ENCODE data around the gene OXCT1.

Gene OXCT1

DNA sequence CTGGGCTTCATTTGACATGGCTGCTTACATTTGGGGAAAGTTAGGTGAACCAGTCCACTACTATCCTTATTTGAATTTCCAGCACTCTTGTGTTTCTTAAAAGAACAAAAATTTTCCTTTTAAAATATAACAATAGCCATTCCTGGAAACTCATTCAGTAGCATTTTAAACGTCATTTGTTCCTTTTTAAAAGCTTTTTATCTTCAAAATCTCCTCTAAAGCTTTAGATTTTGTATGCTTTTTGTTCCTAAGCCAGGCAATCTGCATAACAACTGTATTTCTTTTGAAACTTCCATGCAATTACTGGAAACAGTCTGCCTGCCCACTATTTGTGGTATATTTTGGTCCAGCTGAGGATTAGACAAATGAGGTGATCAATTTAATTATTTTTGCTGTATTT lies 187.6 kb downstream of the OXCT1 start:
- Histone ChIP-seq H3K27ac (no peak overlapping the region), H3K27me3 (replicated peaks) (no peaks in the 10 kb centered on the region), H3K36me3 (replicated peaks) (no peaks in the 10 kb centered on the region), H3K4me3 (ENCODE audit: low read depth, low read length) (no peak overlapping the region)
- no peak for DNase-seq
- in situ Hi-C loops (cut with HindIII; ENCODE audit: low pct_ligation_motif_present, low sequenced_read_pairs) = no loop called here
- TF ChIP-seq, protein P1, sequence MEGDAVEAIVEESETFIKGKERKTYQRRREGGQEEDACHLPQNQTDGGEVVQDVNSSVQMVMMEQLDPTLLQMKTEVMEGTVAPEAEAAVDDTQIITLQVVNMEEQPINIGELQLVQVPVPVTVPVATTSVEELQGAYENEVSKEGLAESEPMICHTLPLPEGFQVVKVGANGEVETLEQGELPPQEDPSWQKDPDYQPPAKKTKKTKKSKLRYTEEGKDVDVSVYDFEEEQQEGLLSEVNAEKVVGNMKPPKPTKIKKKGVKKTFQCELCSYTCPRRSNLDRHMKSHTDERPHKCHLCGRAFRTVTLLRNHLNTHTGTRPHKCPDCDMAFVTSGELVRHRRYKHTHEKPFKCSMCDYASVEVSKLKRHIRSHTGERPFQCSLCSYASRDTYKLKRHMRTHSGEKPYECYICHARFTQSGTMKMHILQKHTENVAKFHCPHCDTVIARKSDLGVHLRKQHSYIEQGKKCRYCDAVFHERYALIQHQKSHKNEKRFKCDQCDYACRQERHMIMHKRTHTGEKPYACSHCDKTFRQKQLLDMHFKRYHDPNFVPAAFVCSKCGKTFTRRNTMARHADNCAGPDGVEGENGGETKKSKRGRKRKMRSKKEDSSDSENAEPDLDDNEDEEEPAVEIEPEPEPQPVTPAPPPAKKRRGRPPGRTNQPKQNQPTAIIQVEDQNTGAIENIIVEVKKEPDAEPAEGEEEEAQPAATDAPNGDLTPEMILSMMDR (IDR thresholded peaks at IDR 0.05; ENCODE audit: low read depth, low read length, missing control alignments) = no peak

DNA sequence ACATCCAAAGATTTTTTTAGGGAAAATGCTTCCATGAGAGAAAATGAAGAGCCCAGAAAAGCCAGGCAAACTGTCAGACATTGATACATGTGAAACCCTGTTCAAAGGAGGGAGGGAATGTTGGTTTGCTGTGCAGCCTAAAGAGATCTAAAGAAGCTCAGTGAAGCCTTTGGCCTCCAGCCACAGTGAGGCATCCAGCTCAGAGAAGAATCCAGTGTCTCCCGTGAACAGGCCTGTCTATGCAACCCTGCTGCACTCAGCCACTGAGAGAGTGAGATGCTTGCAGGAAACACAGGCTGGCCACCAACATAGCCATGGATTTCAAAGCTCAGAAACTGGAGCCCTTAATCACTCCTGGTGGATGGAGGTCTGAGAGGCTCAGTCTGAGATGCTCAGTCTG lies 188.4 kb downstream of the OXCT1 start:
- in situ Hi-C loops (cut with HindIII; ENCODE audit: low pct_ligation_motif_present, low sequenced_read_pairs) = no loop called here
- Histone ChIP-seq H3K27ac (no peak overlapping the region), H3K4me3 (ENCODE audit: low read depth, low read length) (no peak overlapping the region), H3K27me3 (replicated peaks) (no peaks in the 10 kb centered on the region), H3K36me3 (replicated peaks) (no peaks in the 10 kb centered on the region)
- TF ChIP-seq, protein P1 (IDR thresholded peaks at IDR 0.05; ENCODE audit: low read depth, low read length, missing control alignments) = no peak
- no peak for DNase-seq

Measured in brain microvascular endothelial cell (primary cell).